ENCODE data around the gene MYOM3. TPM values are rescaled to one million over a fixed set of nuclear protein-coding genes. Genes with fewer than 3 reads are reported as not detected.
"Not testable (repeated sequence)": the region's sequence is repeated elsewhere in the genome, so short reads cannot be mapped to it uniquely, and the experiment has no call there.

MYOM3 gene
- polyA plus RNA-seq, 1 donor (not counting 4 experiments of a cell fraction or from before 2014, with no cell fraction given) = 0.49 TPM

DNA sequence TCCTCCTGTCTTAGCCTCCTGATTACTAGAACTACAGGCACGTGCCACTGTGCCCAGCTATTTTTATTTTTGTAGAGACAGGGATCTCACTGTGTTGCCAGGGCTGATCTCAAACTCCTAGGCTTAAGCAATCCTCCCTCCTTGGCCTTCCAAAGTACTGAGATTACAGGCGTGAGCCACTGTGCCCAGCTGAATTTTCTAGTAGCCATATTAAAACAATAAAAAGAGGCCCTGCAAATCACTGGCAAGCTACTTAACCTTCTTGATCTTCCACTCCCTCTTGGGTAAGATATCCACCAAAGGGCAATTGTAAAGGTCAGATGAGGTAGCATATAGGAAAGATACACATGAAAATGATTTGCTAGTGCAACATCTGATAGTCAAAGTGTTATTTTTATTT lies 66.2 kb downstream of the MYOM3 start:
- FAIRE-seq (no peak), DNase-seq (ENCODE audit: low read depth, low spot score) (no peak)
- no peak overlapping the region for H2AFZ ChIP-seq (ENCODE audit: control insufficient read depth, low read length)
- H3K4me2 ChIP-seq (ENCODE audit: control insufficient read depth, extremely low read depth, insufficient read depth, low read depth, low read length) = peak overlapping the region; percentile 43
- no peaks in the 10 kb centered on the region for H3K36me3 ChIP-seq (ENCODE audit: control insufficient read depth in 2 of 2, extremely low read depth in 1 of 2, insufficient read depth in 2 of 2, low read length in 2 of 2)
- H3K27ac ChIP-seq (ENCODE audit: control insufficient read depth, insufficient read depth, low read length) = no peak overlapping the region
- no peaks in the 10 kb centered on the region for H3K9me3 ChIP-seq (ENCODE audit: control insufficient read depth, low read depth, low read length)
- TF ChIP-seq, protein P1, sequence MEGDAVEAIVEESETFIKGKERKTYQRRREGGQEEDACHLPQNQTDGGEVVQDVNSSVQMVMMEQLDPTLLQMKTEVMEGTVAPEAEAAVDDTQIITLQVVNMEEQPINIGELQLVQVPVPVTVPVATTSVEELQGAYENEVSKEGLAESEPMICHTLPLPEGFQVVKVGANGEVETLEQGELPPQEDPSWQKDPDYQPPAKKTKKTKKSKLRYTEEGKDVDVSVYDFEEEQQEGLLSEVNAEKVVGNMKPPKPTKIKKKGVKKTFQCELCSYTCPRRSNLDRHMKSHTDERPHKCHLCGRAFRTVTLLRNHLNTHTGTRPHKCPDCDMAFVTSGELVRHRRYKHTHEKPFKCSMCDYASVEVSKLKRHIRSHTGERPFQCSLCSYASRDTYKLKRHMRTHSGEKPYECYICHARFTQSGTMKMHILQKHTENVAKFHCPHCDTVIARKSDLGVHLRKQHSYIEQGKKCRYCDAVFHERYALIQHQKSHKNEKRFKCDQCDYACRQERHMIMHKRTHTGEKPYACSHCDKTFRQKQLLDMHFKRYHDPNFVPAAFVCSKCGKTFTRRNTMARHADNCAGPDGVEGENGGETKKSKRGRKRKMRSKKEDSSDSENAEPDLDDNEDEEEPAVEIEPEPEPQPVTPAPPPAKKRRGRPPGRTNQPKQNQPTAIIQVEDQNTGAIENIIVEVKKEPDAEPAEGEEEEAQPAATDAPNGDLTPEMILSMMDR (optimal IDR thresholded peaks at IDR 0.05 in 1 of 3, IDR thresholded peaks at IDR 0.05 in 1 of 3, conservative IDR thresholded peaks at IDR 0.05 in 1 of 3; ENCODE audit: extremely low read depth in 1 of 3, insufficient read depth in 2 of 3, low read length in 3 of 3) = no peak
- TF ChIP-seq EZH2 (IDR thresholded peaks at IDR 0.05; ENCODE audit: low read length) = no peak
- H3K9ac ChIP-seq (ENCODE audit: control insufficient read depth, extremely low read depth, insufficient read depth, low read length) = no peak overlapping the region
- dilution Hi-C loops (cut with MboI; ENCODE audit: extremely low pct_ligation_motif_present, low sequenced_read_pairs) = no loop called here
- H4K20me1 ChIP-seq (ENCODE audit: control insufficient read depth, extremely low read depth, insufficient read depth, low read length) = no peaks in the 10 kb centered on the region
- no peak overlapping the region for H3K4me3 ChIP-seq (ENCODE audit: control insufficient read depth in 2 of 3, extremely low read depth in 1 of 3, insufficient read depth in 2 of 3, low read depth in 1 of 3, low read length in 3 of 3)
- H3K27me3 ChIP-seq (ENCODE audit: control insufficient read depth, extremely low read depth, insufficient read depth, low read length) = no peaks in the 10 kb centered on the region
- no peaks in the 10 kb centered on the region for H3K9me1 ChIP-seq (ENCODE audit: control insufficient read depth, extremely low read depth, insufficient read depth, low read length)
- no peaks in the 10 kb centered on the region for H3K79me2 ChIP-seq (ENCODE audit: control insufficient read depth, insufficient read depth, low read length)
- peaks cover 18% of the 10 kb centered on the region for H3K4me1 ChIP-seq (ENCODE audit: control insufficient read depth, extremely low read depth, insufficient read depth, low read length)

- H2AFZ ChIP-seq (ENCODE audit: control insufficient read depth, low read length); H3K27ac ChIP-seq (ENCODE audit: control insufficient read depth, insufficient read depth, low read length); H3K27me3 ChIP-seq (ENCODE audit: control insufficient read depth, extremely low read depth, insufficient read depth, low read length); H3K4me2 ChIP-seq (ENCODE audit: control insufficient read depth, extremely low read depth, insufficient read depth, low read depth, low read length); dilution Hi-C loops (cut with MboI; ENCODE audit: extremely low pct_ligation_motif_present, low sequenced_read_pairs); H3K9me3 ChIP-seq (ENCODE audit: control insufficient read depth, low read depth, low read length); H4K20me1 ChIP-seq (ENCODE audit: control insufficient read depth, extremely low read depth, insufficient read depth, low read length); H3K36me3 ChIP-seq (ENCODE audit: control insufficient read depth in 2 of 2, extremely low read depth in 1 of 2, insufficient read depth in 2 of 2, low read length in 2 of 2); H3K4me3 ChIP-seq (ENCODE audit: control insufficient read depth in 2 of 3, extremely low read depth in 1 of 3, insufficient read depth in 2 of 3, low read depth in 1 of 3, low read length in 3 of 3); H3K9ac ChIP-seq (ENCODE audit: control insufficient read depth, extremely low read depth, insufficient read depth, low read length); H3K9me1 ChIP-seq (ENCODE audit: control insufficient read depth, extremely low read depth, insufficient read depth, low read length); FAIRE-seq; H3K79me2 ChIP-seq (ENCODE audit: control insufficient read depth, insufficient read depth, low read length); DNase-seq (ENCODE audit: low read depth, low spot score): not testable (repeated sequence)
- peaks cover 18% of the 10 kb centered on the region for H3K4me1 ChIP-seq (ENCODE audit: control insufficient read depth, extremely low read depth, insufficient read depth, low read length)
These were observed 67.3 kb downstream of the MYOM3 start for GRCh38 chr1:24044672-24045071.

- H3K36me3 ChIP-seq (ENCODE audit: control insufficient read depth in 2 of 2, extremely low read depth in 1 of 2, insufficient read depth in 2 of 2, low read length in 2 of 2) = no peaks in the 10 kb centered on the region
- H4K20me1 ChIP-seq (ENCODE audit: control insufficient read depth, extremely low read depth, insufficient read depth, low read length) = no peaks in the 10 kb centered on the region
- H3K4me3 ChIP-seq (ENCODE audit: control insufficient read depth in 2 of 3, extremely low read depth in 1 of 3, insufficient read depth in 2 of 3, low read depth in 1 of 3, low read length in 3 of 3) = no peak overlapping the region
- H3K9me3 ChIP-seq (ENCODE audit: control insufficient read depth, low read depth, low read length) = no peaks in the 10 kb centered on the region
- TF ChIP-seq, protein P1 (optimal IDR thresholded peaks at IDR 0.05 in 1 of 3, IDR thresholded peaks at IDR 0.05 in 1 of 3, conservative IDR thresholded peaks at IDR 0.05 in 1 of 3; ENCODE audit: extremely low read depth in 1 of 3, insufficient read depth in 2 of 3, low read length in 3 of 3) = no peak
- TF ChIP-seq EZH2 (IDR thresholded peaks at IDR 0.05; ENCODE audit: low read length) = no peak
- no peak overlapping the region for H3K9ac ChIP-seq (ENCODE audit: control insufficient read depth, extremely low read depth, insufficient read depth, low read length)
- no peaks in the 10 kb centered on the region for H3K9me1 ChIP-seq (ENCODE audit: control insufficient read depth, extremely low read depth, insufficient read depth, low read length)
- DNase-seq (ENCODE audit: low read depth, low spot score) (no peak), FAIRE-seq (no peak)
- H3K27ac ChIP-seq (ENCODE audit: control insufficient read depth, insufficient read depth, low read length) = no peak overlapping the region
- H3K79me2 ChIP-seq (ENCODE audit: control insufficient read depth, insufficient read depth, low read length) = no peaks in the 10 kb centered on the region
- no peak overlapping the region for H2AFZ ChIP-seq (ENCODE audit: control insufficient read depth, low read length)
- H3K27me3 ChIP-seq (ENCODE audit: control insufficient read depth, extremely low read depth, insufficient read depth, low read length) = no peaks in the 10 kb centered on the region
- H3K4me1 ChIP-seq (ENCODE audit: control insufficient read depth, extremely low read depth, insufficient read depth, low read length) = peaks cover 18% of the 10 kb centered on the region
- dilution Hi-C loops (cut with MboI; ENCODE audit: extremely low pct_ligation_motif_present, low sequenced_read_pairs) = no loop called here
- H3K4me2 ChIP-seq (ENCODE audit: control insufficient read depth, extremely low read depth, insufficient read depth, low read depth, low read length) = no peak overlapping the region
These were observed 68.4 kb downstream of the MYOM3 start for GRCh38 chr1:24043345-24044032.
